Muscle of leg (tissue), 16 donors: ENCODE data around the gene SIGLEC12. TPM values are rescaled to one million over a fixed set of nuclear protein-coding genes. Genes with fewer than 3 reads are reported as not detected.

Experiments
- DNase-seq: peaks from one replicate; pipeline ENCODE4 v3.0.0; 2013
- H3K27ac ChIP-seq: one replicate; pipeline ENCODE4 v1.5.1; 2013; ENCODE audit warnings: mild to moderate bottlenecking, low read length, control low read depth
- H3K27me3 ChIP-seq: one replicate; pipeline ENCODE4 v1.6.1; 2013; ENCODE audit warnings: low read length; ENCODE audit not compliant: control insufficient read depth, insufficient read depth
- H3K36me3 ChIP-seq: one replicate; pipeline ENCODE4 v1.6.1; 2013; ENCODE audit warnings: low read length; ENCODE audit not compliant: control insufficient read depth, insufficient read depth
- H3K4me1 ChIP-seq: one replicate; pipeline ENCODE4 v1.6.1; 2013; ENCODE audit warnings: low read length; ENCODE audit not compliant: control insufficient read depth, insufficient read depth
- H3K4me3 ChIP-seq: one replicate; pipeline ENCODE4 v1.5.1; 2013; ENCODE audit warnings: low read length, control low read depth
- H3K9me3 ChIP-seq: replicated peaks from 2 replicates; pipeline ENCODE4 v1.6.1; 2013; ENCODE audit warnings: low read depth, low read length; ENCODE audit not compliant: control insufficient read depth
- WGBS: methylation state at CpG from one replicate; pipeline ENCODE4 v1.1.5; 2013; ENCODE audit warnings: missing lambda C conversion rate; ENCODE audit not compliant: insufficient coverage; 5-methylcytosine and 5-hydroxymethylcytosine counted together
- long read RNA-seq, 11 donors: transcript quantifications; one replicate each; lab custom pipeline, GENCODE V29; 2026
- polyA plus RNA-seq, 8 donors: library from polyadenylated mRNA; unstranded; fragments of 120-200 nt; gene quantifications; one replicate each; pipeline versions ENCODE4 v1.2.1 to v1.2.3, GENCODE V29; 2013; ENCODE audit warnings: inconsistent platforms in 1 of 8, low replicate concordance in 1 of 8; ENCODE audit not compliant: insufficient read length in 8 of 8, insufficient read depth in 1 of 8
- total RNA-seq: library from RNA; stranded (reverse); fragments of 120-200 nt; gene quantifications from one replicate; pipeline ENCODE4 v1.2.4, GENCODE V29; 2013

Gene SIGLEC12
- total RNA-seq = not detected
- under 1 TPM in 5 of 8 donors, not detected in 3; 0.11 to 0.48 (median 0.20) TPM for polyA plus RNA-seq
- long read RNA-seq, donor 1 = 0 reads
- long read RNA-seq, donor 2 = 0 reads
- long read RNA-seq, donor 3 = 0 reads
- long read RNA-seq, donor 4 = 0 reads
- long read RNA-seq, donor 5 = 0 reads
- long read RNA-seq, donor 6 = 0 reads
- long read RNA-seq, donor 7 = 0 reads
- long read RNA-seq, donor 8 = 0 reads
- long read RNA-seq, donor 9 = 0 reads
- long read RNA-seq, donor 10 = 0 reads
- long read RNA-seq, donor 11 = 0 reads

GRCh38 chr19:51501594-51502263 is at the start of gene SIGLEC12:
TSS of gene SIGLEC12 (minus strand) at chr19:51501800. CDS start at chr19:51501733, 67 bp downstream.
- Histone ChIP-seq H3K27me3 (no peaks in the 10 kb centered on the region), H3K36me3 (no peaks in the 10 kb centered on the region), H3K27ac (no peak within 1 kb of the TSS), H3K9me3 (no peaks in the 10 kb centered on the region), H3K4me1 (no peaks in the 10 kb centered on the region), H3K4me3 (no peak within 1 kb of the TSS)
- WGBS = no CpG with 5 or more reads among the region's 12 CpGs
- peak; percentile 44 for DNase-seq

- H3K4me1 ChIP-seq = no peaks in the 10 kb centered on the region
- no peaks in the 10 kb centered on the region for H3K27me3 ChIP-seq
- WGBS = 69% methylated on average over 15 of the region's 20 CpGs
- no peak for DNase-seq
- H3K9me3 ChIP-seq = no peaks in the 10 kb centered on the region
- no peak overlapping the region for H3K4me3 ChIP-seq
- no peaks in the 10 kb centered on the region for H3K36me3 ChIP-seq
- H3K27ac ChIP-seq = no peak overlapping the region
These were observed 49.5 kb upstream of the SIGLEC12 start for GRCh38 chr19:51550848-51551672.

- H3K4me3 ChIP-seq = no peak overlapping the region
- no peaks in the 10 kb centered on the region for H3K27me3 ChIP-seq
- no peaks in the 10 kb centered on the region for H3K36me3 ChIP-seq
- H3K27ac ChIP-seq = no peak overlapping the region
- 70% methylated on average over 8 of the region's 8 CpGs for WGBS
- no peak for DNase-seq
- no peaks in the 10 kb centered on the region for H3K4me1 ChIP-seq
- no peaks in the 10 kb centered on the region for H3K9me3 ChIP-seq
These were observed 48.1 kb upstream of the SIGLEC12 start for GRCh38 chr19:51549533-51550324.

GRCh38 chr19:51548891-51549305 is 47.3 kb upstream of the SIGLEC12 start:
- Histone ChIP-seq H3K36me3 (no peaks in the 10 kb centered on the region), H3K27ac (no peak overlapping the region), H3K9me3 (no peaks in the 10 kb centered on the region), H3K4me3 (no peak overlapping the region), H3K4me1 (no peaks in the 10 kb centered on the region), H3K27me3 (no peaks in the 10 kb centered on the region)
- WGBS = no CpG with 5 or more reads among the region's 4 CpGs
- no peak for DNase-seq

- Histone ChIP-seq H3K27ac (no peak overlapping the region), H3K36me3 (no peaks in the 10 kb centered on the region), H3K4me1 (no peaks in the 10 kb centered on the region), H3K27me3 (no peaks in the 10 kb centered on the region), H3K9me3 (no peaks in the 10 kb centered on the region), H3K4me3 (no peak overlapping the region)
- 74% methylated on average over 4 of the region's 5 CpGs for WGBS
- DNase-seq = no peak
These were observed 46.6 kb upstream of the SIGLEC12 start for GRCh38 chr19:51548213-51548651.

GRCh38 chr19:51547397-51548212 is 46.0 kb upstream of the SIGLEC12 start:
- Histone ChIP-seq H3K4me1 (no peaks in the 10 kb centered on the region), H3K27me3 (no peaks in the 10 kb centered on the region), H3K9me3 (no peaks in the 10 kb centered on the region), H3K27ac (no peak overlapping the region), H3K4me3 (no peak overlapping the region), H3K36me3 (no peaks in the 10 kb centered on the region)
- DNase-seq = no peak
- 89% methylated on average over 3 of the region's 7 CpGs for WGBS

GRCh38 chr19:51546650-51547396 is 45.2 kb upstream of the SIGLEC12 start:
- Histone ChIP-seq H3K27me3 (no peaks in the 10 kb centered on the region), H3K9me3 (no peaks in the 10 kb centered on the region), H3K36me3 (no peaks in the 10 kb centered on the region), H3K4me1 (no peaks in the 10 kb centered on the region), H3K4me3 (no peak overlapping the region), H3K27ac (no peak overlapping the region)
- 53% methylated on average over 4 of the region's 10 CpGs for WGBS
- DNase-seq = no peak

GRCh38 chr19:51546107-51546649 is 44.6 kb upstream of the SIGLEC12 start:
- no peaks in the 10 kb centered on the region for H3K9me3 ChIP-seq
- peaks cover 2% of the 10 kb centered on the region for H3K27me3 ChIP-seq
- WGBS = 61% methylated on average over 3 of the region's 5 CpGs
- no peaks in the 10 kb centered on the region for H3K36me3 ChIP-seq
- no peak overlapping the region for H3K27ac ChIP-seq
- DNase-seq = no peak
- H3K4me1 ChIP-seq = no peaks in the 10 kb centered on the region
- H3K4me3 ChIP-seq = no peak overlapping the region
